ENCODE data around the gene TMEM51. TPM values are rescaled to one million over a fixed set of nuclear protein-coding genes. Genes with fewer than 3 reads are reported as not detected.

TMEM51 gene
- total and polyA plus RNA-seq, 2 of the 13 experiments (the other 11 are each of a cell fraction or from before 2014, with no cell fraction given) = 12.2 to 22.3 TPM

DNA sequence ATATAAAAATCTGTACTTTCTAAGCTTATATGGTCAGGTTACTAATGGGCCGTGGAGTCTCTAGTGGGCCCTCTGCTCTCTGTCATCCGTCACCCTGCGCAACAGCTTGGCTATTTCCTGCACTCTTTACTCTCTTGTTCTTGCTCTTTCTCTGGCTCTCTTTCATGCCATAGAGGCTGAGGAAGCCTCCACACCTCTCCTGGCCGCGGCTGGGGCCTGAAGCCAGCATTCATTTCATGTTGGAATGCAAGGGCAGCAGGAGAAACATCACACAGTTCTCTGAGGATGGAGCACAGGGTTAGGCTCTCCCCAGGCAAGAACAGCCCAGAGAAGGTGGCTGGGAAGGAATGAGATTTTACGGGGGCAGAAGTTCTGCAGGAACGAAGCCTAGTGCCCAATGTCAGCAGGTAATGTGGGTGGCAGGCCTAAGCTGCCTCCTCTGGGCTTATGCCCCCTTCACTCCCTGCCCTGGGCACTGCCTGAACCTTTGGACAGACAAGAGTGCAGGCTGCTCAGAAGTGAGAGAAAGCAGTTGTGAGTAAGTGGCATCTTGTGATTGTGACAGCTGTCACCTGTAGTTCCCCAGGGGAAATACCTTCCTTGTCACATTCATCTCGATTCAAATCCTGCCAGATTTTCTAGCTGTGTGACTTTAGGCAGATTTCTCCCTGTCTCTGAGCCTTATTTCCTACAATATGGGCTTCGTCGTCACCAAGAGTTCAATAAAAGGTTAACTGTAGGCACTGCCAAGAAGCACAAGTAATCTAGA, 89.9 kb downstream of the TMEM51 start:
- Histone ChIP-seq H3K27me3 (ENCODE audit: control insufficient read depth in 1 of 2, insufficient read depth in 2 of 2, low read length in 2 of 2) (peaks cover 3 to 55% of the 10 kb centered on the region in 2 experiments; a peak in 4 of 5 replicates), H3K36me3 (replicated peaks in 1 of 2; ENCODE audit: control insufficient read depth in 1 of 2, insufficient read depth in 2 of 2, low read length in 2 of 2) (no peaks in the 10 kb centered on the region), H3K9me3 (ENCODE audit: low read length) (no peaks in the 10 kb centered on the region), H3K4me2 (ENCODE audit: low read depth, low read length) (no peak overlapping the region), H3K4me1 (ENCODE audit: insufficient read depth, low read length) (peaks cover 13% of the 10 kb centered on the region), H2AFZ (ENCODE audit: low read length) (no peak overlapping the region), H3K79me2 (ENCODE audit: insufficient read depth, low read length) (no peaks in the 10 kb centered on the region), H4K20me1 (ENCODE audit: insufficient read depth, low read length) (no peaks in the 10 kb centered on the region), H3K27ac (ENCODE audit: extremely low read length, insufficient read depth, low read length) (no peak overlapping the region), H3K9ac (ENCODE audit: insufficient read depth, low read depth, low read length) (no peak overlapping the region), H3K4me3 (replicated peaks in 1 of 3; ENCODE audit: insufficient read depth in 1 of 3, low read depth in 2 of 3, low read length in 3 of 3) (no peak overlapping the region)
- DNase-seq (ENCODE audit: low spot score) = no peak
- no peak; the same call in 2 of the 3 replicates for ATAC-seq
- TF ChIP-seq PBX3 (CRISPR knock-in tag; IDR thresholded peaks at IDR 0.05; ENCODE audit: borderline replicate concordance) = no peak
- BruUV-seq (replicated peaks) = no TSS peak
- CTCF ChIA-PET (ENCODE audit: low intra/inter-chr PET ratio, low total read pairs) = no interaction called here
- WGBS (ENCODE audit: low lambda C conversion rate) = 50% methylated on average over 10 of the region's 10 CpGs
- intact Hi-C loops (cut with micrococcal nuclease; ENCODE audit: unreplicated experiment) = no loop called here
- no peak for FAIRE-seq
- in situ Hi-C loops (cut with HindIII; ENCODE audit: extremely low pct_ligation_motif_present, low pct_unique_long_range_greater_than_20kb) = no loop called here
- POLR2A ChIA-PET = no interaction called here

- FAIRE-seq (no peak), DNase-seq (ENCODE audit: low spot score) (no peak), ATAC-seq (no peak)
- CTCF ChIA-PET (ENCODE audit: low intra/inter-chr PET ratio, low total read pairs) = no interaction called here
- in situ Hi-C loops (cut with HindIII; ENCODE audit: extremely low pct_ligation_motif_present, low pct_unique_long_range_greater_than_20kb) = no loop called here
- TF ChIP-seq BCL6 (CRISPR knock-in tag; IDR thresholded peaks at IDR 0.05) = peak; percentile 95
- TF ChIP-seq ZNF274 (CRISPR knock-in tag; IDR thresholded peaks at IDR 0.05) = no peak
- TF ChIP-seq AKAP8 (CRISPR knock-in tag; IDR thresholded peaks at IDR 0.05) = no peak
- no peak for TF ChIP-seq PHB2 (IDR thresholded peaks at IDR 0.05; ENCODE audit: partially characterized antibody)
- peak; percentile 55; the same call in 1 of the 2 replicates for TF ChIP-seq ZNF281 (CRISPR knock-in tag; IDR thresholded peaks at IDR 0.05; ENCODE audit: borderline replicate concordance)
- peaks cover 3 to 49% of the 10 kb centered on the region in 2 experiments; a peak in 4 of 5 replicates for H3K27me3 ChIP-seq (ENCODE audit: control insufficient read depth in 1 of 2, insufficient read depth in 2 of 2, low read length in 2 of 2)
- POLR2A ChIA-PET = no interaction called here
- BruUV-seq (replicated peaks) = no TSS peak
- H3K9ac ChIP-seq (ENCODE audit: insufficient read depth, low read depth, low read length) = no peak overlapping the region
- no peaks in the 10 kb centered on the region for H3K79me2 ChIP-seq (ENCODE audit: insufficient read depth, low read length)
- H3K27ac ChIP-seq (ENCODE audit: extremely low read length, insufficient read depth, low read length) = no peak overlapping the region
- no peaks in the 10 kb centered on the region for H3K36me3 ChIP-seq (replicated peaks in 1 of 2; ENCODE audit: control insufficient read depth in 1 of 2, insufficient read depth in 2 of 2, low read length in 2 of 2)
- no peaks in the 10 kb centered on the region for H4K20me1 ChIP-seq (ENCODE audit: insufficient read depth, low read length)
- intact Hi-C loops (cut with micrococcal nuclease; ENCODE audit: unreplicated experiment) = no loop called here
- no peak overlapping the region for H2AFZ ChIP-seq (ENCODE audit: low read length)
- no peaks in the 10 kb centered on the region for H3K9me3 ChIP-seq (ENCODE audit: low read length)
- 46% methylated on average over 5 of the region's 5 CpGs for WGBS (ENCODE audit: low lambda C conversion rate)
- H3K4me1 ChIP-seq (ENCODE audit: insufficient read depth, low read length) = peaks cover 21% of the 10 kb centered on the region
- no peak overlapping the region for H3K4me2 ChIP-seq (ENCODE audit: low read depth, low read length)
- H3K4me3 ChIP-seq (replicated peaks in 1 of 3; ENCODE audit: insufficient read depth in 1 of 3, low read depth in 2 of 3, low read length in 3 of 3) = no peak overlapping the region
Observed at GRCh38 chr1:15244813-15245212, 91.3 kb downstream of the TMEM51 start.
